Fibroblast of lung (primary cell): ENCODE data around the gene PALLD.

Experiments
- EZH2 ChIP-seq: IDR thresholded peaks from 2 replicates; pipeline ENCODE4 v1.5.1; 2012; ENCODE audit warnings: low read length, control low read depth, mild to moderate bottlenecking; ENCODE audit errors: missing control alignments
- TF ChIP-seq, protein P1 (sequence below), 2 donors: IDR thresholded peaks in 1 of 2; conservative IDR thresholded peaks in 1 of 2; 1 replicate in 1 of 2; 2 replicates in 1 of 2; pipeline ENCODE4 v1.5.1; 2011 to 2012; ENCODE audit warnings: low read length in 2 of 2, control low read depth in 1 of 2, inconsistent platforms in 1 of 2, low read depth in 1 of 2, mild to moderate bottlenecking in 1 of 2

DNA sequence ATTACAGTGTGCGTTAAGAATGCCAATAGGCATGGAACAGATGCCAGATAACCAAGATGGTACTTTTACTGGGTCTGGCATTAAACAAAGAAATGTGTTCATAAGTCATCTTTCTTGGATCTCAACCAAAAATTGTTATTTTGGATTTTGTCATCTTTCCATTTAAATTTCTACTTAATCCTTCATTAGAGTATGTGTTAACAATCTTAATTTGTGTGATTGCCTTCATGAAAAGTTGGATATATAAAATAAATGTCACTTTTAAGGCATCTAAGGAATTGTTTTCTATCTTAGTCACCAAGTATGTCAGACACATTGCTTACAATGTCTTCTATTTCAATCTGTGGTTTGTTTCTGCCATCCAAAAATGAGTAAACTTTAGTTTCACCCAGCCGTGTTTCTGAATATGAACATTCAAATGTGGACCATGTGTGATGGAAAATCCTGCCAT is 87.5 kb downstream of the PALLD start:
- TF ChIP-seq, protein P1, sequence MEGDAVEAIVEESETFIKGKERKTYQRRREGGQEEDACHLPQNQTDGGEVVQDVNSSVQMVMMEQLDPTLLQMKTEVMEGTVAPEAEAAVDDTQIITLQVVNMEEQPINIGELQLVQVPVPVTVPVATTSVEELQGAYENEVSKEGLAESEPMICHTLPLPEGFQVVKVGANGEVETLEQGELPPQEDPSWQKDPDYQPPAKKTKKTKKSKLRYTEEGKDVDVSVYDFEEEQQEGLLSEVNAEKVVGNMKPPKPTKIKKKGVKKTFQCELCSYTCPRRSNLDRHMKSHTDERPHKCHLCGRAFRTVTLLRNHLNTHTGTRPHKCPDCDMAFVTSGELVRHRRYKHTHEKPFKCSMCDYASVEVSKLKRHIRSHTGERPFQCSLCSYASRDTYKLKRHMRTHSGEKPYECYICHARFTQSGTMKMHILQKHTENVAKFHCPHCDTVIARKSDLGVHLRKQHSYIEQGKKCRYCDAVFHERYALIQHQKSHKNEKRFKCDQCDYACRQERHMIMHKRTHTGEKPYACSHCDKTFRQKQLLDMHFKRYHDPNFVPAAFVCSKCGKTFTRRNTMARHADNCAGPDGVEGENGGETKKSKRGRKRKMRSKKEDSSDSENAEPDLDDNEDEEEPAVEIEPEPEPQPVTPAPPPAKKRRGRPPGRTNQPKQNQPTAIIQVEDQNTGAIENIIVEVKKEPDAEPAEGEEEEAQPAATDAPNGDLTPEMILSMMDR (conservative IDR thresholded peaks at IDR 0.05 in 1 of 2, IDR thresholded peaks at IDR 0.05 in 1 of 2; ENCODE audit: low read depth in 1 of 2, low read length in 2 of 2), result no peak
- TF ChIP-seq EZH2, result no peak
